Activated T-cell treated with anti-CD3 and anti-CD28 coated beads, Interleukin-2, amount 50 U/mL, for 48 hours (primary cell): Measurements from ENCODE around the gene MICAL1.

ENCODE experiments used
- DNase-seq, 2 experiments: peaks; one replicate each; pipeline ENCODE4 v3.0.0-alpha.2; 2020

MICAL1 gene, protein sequence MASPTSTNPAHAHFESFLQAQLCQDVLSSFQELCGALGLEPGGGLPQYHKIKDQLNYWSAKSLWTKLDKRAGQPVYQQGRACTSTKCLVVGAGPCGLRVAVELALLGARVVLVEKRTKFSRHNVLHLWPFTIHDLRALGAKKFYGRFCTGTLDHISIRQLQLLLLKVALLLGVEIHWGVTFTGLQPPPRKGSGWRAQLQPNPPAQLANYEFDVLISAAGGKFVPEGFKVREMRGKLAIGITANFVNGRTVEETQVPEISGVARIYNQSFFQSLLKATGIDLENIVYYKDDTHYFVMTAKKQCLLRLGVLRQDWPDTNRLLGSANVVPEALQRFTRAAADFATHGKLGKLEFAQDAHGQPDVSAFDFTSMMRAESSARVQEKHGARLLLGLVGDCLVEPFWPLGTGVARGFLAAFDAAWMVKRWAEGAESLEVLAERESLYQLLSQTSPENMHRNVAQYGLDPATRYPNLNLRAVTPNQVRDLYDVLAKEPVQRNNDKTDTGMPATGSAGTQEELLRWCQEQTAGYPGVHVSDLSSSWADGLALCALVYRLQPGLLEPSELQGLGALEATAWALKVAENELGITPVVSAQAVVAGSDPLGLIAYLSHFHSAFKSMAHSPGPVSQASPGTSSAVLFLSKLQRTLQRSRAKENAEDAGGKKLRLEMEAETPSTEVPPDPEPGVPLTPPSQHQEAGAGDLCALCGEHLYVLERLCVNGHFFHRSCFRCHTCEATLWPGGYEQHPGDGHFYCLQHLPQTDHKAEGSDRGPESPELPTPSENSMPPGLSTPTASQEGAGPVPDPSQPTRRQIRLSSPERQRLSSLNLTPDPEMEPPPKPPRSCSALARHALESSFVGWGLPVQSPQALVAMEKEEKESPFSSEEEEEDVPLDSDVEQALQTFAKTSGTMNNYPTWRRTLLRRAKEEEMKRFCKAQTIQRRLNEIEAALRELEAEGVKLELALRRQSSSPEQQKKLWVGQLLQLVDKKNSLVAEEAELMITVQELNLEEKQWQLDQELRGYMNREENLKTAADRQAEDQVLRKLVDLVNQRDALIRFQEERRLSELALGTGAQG

DNA sequence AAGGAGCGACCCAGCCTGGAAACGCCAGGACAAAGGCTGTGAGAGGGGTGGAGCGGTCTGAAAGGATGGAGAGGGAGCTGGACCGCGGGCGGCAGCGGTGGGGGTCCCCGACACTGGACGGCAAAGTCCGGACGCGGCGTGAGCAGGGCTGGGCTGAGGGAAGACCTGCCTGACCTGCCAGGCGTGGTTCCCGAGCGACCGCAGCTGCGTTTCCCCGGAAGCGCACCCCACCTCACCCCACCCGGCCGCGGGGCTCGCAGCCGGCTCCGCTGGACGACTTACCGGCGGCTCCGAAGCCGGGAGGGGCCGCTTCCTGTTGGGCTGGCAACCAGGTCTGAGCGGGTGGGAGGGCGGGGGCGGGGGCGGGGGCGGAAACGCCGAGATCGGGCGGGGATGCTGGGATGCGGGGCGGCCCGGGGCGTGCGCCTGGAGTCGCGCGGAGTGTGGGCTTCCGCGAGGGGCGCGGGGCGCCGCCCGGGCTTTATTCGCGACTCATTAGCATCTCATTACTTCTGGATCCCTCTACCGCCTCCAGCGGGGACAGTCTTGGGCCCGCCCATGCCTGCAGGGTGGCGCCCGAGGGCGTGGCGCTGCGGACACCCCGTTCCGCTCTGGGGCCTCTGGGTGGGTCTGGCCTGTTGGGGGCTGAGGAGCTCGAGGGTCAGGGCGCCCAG, at the start of gene MICAL1:
TSS of gene MICAL1 (minus strand) at position 336 of the 674 bp plus-strand sequence. CDS start 1,576 bp downstream, outside the sequence.
- DNase-seq: peak; percentile 69 to 76

DNA sequence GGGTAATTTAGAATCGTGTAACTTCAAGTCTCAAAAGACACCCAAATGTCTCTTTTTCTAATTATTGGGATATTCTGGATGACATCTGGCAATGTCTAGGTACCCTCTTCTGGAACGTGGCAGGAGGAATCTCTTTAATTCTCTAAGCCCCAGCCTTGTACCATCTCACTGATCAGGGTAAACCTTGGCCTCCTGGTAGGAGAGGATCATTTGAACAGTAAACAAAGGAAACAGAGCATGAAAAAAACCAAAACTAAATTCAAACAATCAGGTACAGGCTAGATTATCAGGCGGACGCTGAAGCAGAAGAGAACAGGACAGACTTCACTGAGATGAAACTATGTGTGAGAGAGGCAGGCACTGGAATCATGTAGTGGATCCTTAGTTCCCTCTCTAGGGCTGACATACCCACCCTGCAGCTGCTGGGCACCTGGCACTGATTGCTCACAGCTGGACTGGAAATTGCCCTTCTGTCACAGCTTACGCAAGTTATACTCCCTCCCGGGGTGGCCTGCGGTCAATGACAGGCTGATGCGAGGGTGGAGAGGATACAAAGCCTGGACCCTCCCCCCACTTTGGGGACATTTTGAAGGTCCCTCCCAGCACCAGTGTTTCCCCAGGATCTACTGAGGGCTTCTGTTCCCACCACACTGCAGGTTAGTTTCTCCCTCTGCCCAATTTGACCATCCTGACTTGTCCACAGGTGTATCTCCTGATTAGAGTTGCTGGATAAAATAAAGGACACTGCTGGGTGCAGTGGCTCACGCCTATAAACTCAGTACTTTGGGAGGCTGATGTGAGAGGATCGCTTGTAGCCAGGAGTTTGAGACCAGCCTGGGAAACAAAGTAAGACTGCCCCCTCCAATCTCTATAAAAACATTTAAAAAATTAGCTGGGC, 48.0 kb upstream of the MICAL1 start:
- no peak for DNase-seq

DNA sequence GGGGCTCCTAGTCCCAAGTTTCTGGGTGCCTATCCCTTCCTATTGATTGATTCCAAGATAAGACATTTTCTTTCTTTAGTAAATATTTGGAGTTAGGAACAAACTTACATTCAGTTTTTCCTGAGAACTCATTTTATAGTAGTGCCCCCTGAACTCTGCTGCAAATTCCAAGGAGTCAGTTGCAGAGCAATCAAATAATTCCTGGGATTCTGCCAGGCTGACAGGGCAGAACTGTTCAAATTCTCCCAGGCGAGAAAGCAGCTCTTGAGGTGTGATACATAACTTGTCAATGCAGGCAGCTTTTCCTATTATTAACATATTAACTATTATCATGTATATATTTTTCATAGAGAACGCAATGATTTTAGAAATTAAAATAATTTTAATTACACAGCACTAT, 43.4 kb upstream of the MICAL1 start:
- no peak for DNase-seq

DNA sequence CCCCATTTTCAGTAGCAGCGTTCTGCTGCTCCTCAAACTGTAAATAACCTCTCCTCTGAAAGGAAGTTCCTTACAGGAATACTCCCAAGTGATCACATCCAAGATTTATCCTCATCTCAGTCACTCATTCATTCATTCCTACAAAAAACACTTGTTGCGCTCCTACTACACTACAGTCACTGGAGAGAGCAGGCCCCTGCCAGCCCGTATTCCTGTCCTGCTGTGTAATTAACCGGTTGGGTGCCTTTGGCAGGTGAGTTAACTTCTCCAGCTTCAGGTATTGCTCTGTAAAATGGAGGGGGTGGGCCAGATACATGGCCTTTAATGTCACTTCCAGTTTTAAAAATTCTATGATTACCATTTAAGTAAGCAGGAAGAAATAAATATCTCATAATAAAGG, 42.5 kb upstream of the MICAL1 start:
- DNase-seq: no peak

DNA sequence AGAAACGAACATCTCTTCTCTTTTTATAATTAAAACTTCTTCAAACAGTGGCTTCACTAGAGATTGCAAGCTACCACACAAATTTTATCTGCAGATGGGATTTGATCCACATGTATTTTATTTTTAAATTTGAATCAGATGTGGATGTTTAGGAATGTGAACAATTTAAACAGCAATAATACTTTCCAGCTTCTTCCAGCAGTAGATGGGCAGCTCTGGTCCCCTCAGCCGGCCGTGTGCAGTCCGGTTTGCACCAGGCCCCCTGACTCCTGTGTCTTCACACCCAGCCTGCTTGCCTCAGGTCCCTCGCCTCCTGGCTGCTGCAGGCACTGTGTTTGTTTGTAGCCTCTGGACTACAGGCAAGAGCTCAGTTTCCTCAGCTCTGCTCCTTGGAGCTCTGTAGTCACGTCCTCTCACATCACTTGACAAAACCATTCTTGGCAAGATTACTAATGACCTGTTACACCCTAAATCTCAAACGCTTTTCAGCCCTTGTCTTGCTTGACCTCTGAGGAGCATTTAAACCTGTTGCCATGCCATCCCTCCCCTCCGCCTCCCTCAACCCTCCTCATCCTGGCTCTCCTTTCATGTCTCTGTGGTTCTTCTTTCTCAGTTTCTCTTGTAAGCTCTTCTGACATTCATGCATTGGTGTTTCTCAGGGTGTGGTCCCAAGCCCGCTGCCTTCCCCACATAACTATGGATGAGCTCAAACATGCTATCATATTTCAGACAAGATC, 40.6 kb upstream of the MICAL1 start:
- no peak for DNase-seq

DNA sequence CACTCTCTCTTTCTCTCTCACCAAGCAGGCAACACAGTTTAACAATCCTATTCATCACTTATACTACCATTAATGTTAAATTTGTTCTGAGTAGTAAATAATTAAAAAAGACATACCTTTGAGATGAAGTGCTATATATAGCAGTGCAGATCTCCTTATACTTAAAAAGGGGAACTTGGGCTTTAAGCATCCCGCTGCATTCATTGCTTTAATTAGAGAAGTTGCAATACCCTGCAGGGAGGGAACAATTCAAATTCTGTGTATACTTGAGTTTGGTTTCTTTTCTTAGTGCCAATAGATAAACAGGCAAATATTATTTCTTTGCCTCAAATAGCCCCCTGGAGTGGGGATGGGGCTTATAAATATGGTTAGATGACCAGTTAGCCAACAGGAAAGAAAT, 38.3 kb upstream of the MICAL1 start:
- DNase-seq: no peak

DNA sequence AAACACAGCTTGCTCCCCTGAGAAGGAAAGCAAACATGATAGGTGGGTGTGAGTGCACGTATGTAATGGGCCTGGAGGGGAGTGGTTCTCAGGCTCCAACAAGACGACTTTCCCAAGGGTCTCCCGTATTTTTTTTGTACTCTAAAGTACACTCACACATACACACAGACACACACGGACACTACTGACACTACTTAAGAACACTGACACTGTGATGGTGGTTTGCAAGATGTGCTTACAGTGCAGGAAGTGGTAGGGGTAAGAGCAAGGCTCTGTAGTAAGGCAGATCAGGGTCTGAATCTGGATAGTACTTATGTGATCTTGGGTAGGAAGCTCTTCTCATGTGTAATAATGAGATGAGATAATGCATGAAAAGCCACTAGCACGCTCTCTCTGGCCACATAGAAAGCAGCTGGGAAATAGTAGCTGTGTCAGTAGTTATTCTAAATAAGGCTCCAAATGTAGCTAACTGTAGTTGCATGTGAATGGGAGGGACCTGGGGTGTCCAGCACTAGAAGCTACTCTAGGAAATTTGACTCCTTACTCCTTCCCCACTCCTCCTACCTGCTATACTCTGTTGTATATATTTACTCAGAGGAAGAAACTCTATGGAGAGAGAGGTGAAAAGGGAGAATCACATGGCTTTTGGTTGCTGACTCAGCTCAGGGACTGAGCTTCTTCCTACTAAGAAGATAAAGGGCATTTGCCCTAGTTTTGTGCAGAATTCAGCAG, 35.8 kb upstream of the MICAL1 start:
- DNase-seq: peak in 1 of 2 experiments; percentile 28

DNA sequence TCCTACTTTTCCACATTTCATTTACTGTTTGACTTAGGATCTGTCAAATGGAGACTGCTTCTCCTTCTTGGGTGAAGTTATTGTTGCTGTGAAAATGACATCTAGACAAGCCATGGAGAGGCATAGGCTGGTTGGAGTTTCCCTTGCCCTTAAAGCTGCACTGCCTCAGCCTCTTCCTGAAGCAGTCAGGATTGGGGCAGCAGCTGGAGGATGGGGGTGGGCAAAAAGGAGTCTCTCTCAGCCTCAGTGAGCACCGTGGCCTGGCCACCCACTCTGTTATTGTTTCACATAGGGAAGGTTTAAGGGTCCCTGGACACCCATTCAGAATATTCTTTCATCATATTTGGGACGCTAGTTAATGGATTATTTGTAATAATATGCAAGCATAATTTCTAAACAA, 35.1 kb upstream of the MICAL1 start:
- DNase-seq: no peak

DNA sequence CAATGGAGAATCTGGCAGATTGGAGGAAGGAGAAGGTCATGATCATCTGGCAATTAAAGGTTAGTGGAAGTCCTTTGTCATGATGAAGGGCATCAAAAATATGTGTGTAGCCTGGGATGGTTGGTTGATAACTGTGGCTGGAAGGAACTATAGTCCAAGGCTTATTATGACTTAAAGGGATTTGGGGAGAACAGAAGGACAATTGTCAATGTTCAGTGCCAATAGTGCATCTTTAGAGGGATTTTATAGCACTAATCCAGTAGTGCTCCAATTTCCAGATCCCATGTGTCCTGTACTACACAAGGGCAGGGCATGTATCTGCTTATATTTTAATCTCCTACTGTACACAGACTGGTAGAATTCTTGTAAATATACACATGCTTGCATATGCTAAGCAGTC, 32.4 kb upstream of the MICAL1 start:
- no peak for DNase-seq

DNA sequence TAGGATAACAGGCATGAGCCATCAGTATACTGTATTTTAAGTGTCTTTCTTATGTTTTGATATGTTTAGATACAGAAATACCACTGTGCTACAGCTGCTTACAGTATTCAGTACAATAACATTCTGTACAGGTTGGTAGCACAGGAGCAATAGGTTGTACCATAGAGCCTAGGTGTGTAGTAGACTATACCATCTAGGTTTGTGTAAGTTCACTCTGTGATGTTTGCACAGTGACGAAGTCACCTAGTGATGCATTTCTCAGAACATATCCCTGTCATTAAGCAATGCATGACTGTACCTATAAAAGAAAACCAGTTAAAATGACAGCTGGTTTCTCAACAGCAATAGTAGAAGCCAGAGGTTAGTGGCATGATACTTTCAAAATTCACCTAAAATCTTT, 30.5 kb upstream of the MICAL1 start:
- DNase-seq: no peak

DNA sequence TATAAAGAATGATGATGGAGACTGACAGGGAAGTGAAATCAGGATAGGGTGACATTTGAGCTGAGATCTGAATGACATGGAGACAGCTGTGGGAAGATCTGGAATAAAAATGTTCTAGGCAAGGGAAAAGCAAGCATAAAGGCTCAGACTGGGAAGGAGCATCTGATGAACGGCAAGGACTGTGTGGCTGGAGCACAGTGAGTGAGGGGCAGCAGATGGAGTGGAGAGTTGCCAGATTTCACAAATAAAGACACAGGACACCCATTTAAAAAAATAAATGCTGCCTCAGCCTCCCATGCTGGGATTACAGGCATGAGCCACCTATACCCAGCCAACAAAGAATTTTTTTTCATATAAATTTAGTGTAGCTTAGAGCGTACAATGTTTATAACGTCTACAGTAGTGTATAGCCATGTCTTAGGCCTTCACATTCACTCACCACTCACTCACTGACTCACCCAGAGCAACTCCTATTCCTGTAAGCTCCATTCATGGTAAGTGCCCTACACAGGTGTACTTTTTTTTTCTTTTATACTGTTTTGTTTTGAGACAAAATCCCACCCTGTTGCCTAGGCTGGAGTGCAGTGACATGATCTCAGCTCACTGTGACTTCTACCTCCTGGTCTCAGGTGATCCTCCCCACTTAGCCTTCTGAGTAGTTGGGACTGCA, 29.8 kb upstream of the MICAL1 start:
- DNase-seq: no peak

DNA sequence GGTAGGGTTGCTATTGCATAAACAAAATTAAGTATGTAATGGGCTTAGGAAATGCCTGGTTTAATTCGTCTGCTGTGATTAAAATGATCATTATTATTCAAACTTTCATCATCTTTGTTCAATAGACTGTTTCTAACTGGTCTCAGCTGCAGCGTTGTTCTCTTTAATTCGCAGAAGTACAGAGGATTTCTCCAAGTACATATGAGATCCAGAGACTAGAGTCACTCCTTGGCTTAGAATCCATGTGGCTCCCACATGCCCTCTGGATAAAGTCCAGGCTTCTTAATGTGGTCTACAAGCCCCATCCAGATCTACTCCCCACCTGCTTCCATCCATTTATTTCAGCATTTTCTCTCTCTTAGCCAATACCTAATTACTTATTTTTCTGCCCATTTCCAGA, 28.6 kb upstream of the MICAL1 start:
- DNase-seq: no peak

DNA sequence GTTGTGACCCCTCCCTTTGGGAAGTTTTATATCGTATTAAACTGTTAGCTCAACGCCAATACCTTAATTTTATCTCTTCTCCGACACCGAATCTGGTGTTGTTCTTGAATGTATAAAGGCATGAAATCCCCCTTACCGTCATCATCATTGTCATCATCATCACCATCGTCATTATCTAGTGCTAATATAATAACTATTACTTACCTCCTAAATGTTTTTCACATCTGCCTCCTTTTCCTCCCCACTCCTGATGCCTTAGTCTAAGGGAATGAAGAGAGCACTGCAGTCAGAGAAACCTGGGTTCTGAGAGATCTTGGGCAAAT, 28.1 kb upstream of the MICAL1 start:
- DNase-seq: no peak

DNA sequence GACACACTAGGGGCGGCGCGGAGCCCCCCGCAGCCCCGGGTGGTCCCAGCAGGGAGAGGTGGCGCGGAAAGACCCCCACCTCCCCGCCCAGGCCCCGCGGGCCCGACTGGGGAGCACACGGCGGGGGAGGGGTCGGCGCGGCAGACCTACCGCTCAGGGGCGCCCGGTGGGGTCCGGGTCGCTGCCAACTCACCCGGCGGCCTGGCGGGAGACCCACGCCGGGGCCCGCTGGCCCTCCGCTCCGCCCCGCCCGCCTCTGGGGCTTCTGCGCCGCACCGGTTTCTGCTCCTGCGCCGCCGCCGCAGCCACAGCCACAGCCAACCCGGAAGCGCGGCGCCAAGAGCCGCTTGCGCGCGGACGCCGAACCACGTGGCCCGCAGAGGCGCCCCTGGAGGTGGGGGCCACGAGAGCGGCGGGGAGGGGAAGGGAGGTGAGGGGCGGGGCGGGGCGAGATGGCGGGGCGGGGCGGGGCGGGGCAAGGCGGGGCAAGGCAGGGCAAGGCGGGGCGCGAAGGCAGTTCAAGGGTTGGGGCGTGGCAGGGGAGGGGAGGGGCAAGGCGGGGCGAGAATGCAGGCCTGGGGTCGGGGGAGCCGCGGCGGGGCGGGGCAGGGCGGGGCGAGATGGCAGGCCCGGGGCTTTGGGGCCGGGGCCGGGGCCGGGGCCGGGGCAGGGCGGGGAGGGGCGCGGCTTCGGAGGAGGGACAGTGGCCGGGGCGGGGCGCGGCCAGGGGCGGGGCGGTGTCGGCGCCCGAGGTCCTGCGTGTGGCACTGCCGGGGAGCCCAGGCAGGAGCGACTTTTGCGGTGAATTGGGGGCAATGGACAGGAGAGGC, 27.5 kb upstream of the MICAL1 start, which contains the start of gene ZBTB24:
TSS of gene ZBTB24 (minus strand) at position 315 of the 830 bp plus-strand sequence. CDS start 1,193 bp downstream, outside the sequence.
- DNase-seq: peak; percentile 90 to 91

DNA sequence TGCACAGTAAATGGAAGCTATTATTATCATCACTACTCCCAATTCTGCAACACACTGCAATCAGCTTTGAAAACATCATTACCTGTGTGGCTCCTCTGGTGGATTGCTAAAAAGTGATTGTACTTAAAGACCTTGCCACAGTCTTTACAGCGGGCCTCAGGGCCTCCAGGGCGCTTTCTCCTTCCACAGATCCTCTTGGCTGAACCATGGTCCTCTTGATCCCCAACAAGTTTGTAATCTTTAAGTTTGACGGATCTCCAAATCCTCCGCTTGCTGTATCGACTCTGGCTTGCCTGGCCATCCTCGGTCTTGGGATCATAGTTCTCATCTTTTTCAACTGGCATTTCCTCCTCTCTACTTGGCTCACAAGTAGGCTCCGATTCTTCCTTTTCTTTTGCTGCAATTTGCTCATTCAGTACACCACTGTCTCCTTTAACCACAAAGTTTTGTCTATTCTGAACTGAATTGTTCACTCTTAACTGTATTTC, 25.5 kb upstream of the MICAL1 start:
- no peak for DNase-seq

DNA sequence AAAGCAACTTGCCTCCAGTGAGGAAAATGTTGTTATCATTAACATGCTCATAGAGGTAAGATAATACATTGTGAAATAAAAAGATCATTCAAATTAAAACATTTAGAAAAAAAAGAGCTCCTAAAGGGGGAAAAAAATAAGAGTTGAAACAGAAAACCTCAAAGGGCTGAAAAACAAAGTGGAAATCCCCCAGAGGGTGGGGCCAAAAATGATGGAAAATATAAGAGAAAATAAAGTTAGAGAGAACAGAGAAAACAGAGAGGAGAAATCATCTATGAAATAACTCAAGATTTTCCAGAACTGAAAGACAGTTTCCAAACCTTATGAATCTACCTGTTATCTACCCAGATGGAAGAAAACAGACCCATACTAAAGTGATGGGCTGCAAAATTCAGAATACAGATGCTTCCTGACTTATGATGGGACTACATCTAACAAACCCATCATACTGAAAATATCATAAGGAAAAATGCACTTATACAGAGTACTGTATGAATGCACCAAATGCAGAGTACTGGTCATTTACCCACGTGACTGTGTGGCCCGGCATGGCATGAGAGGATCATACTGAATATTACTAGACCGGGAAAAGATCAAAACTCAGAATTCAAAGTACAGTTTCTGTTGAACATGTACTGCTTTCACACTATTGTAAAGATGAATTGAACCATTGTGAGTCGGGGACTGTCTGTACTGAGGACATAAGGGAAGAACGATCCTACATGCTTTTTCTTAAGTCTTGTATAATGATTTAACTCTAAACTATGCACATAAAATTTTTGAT, 23.5 kb upstream of the MICAL1 start:
- DNase-seq: no peak

DNA sequence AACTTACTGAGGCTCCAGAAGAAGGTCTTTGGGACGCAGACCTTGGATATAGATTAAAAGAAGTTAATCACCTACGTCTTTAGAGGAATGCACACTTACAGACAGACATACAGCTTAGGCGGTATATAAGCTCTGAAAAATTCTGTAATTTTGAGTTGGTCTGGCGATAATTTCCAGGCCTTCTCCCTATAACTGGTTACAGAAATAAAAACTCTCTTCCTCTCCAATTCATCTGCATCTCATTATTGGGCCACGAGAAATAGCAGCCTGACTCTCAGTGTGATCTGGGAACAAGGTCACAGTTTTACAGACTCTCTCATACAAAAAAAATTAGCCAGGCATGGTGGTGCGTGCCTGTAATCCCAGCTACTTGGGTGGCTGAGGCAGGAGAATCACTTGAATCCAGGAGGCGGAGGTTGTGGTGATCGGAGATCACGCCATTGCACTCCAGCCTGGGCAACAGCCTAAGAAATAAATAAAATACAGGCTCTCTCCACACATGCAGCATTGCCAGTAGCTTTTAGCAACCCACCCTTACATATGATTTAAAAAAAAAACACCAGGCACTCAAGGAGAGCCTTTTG, 22.7 kb upstream of the MICAL1 start:
- DNase-seq: no peak

DNA sequence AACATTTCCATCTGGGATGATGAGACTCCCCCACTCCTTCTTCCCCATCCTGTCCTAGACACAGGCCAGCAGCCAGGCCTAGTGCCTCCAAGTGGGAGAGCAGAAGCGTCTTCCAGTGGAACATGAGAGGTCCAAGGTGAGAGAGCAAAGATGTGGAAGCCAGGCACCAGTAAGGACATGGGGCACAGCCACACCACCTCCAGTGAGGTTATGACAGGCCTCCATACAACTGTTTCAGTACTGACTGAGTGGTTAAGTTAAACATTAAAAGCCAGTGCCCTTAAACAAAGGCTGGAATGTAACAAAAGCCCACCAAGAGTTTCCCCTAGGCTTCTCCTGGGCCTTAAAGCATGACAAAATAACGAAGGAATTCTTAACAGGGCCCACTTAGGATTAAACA, 22.2 kb upstream of the MICAL1 start:
- no peak for DNase-seq
